ENCODE results near the gene RBM15B.

RBM15B gene

GRCh38 chr3:51391566-51392354 is 675 bp downstream of the RBM15B start:
- no peak for DNase-seq (ENCODE audit: low spot score)

- DNase-seq (ENCODE audit: low spot score): no peak
Observed at GRCh38 chr3:51392355-51393133, 1.5 kb downstream of the RBM15B start.

- DNase-seq (ENCODE audit: low spot score): no peak
Observed at GRCh38 chr3:51393134-51393495, 2.0 kb downstream of the RBM15B start.

GRCh38 chr3:51393564-51393963 is 2.5 kb downstream of the RBM15B start:
- DNase-seq (ENCODE audit: low spot score): no peak

DNA sequence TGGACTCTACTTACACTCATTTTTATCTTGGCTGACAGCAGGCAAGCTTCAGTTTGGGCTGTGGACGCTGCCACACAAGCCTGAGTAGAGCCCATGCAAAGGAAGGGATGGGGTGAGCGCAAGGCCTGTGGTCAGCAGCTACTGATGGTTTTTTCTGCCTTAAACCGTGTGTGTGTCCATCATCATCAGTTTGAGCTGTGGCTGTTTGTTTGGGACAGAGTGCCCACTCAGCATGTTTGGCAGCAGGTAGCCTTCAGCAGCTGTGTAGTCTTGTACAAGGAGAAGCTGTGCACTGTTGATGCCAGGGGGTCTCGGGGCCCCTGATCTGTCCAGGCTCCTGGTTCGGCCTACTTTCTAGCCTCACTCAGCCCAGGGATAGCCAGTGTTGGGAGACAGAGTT is 3.5 kb downstream of the RBM15B start:
- DNase-seq (ENCODE audit: low spot score): no peak

- DNase-seq (ENCODE audit: low spot score): no peak
Observed at GRCh38 chr3:51395493-51396213, 4.6 kb downstream of the RBM15B start.

DNA sequence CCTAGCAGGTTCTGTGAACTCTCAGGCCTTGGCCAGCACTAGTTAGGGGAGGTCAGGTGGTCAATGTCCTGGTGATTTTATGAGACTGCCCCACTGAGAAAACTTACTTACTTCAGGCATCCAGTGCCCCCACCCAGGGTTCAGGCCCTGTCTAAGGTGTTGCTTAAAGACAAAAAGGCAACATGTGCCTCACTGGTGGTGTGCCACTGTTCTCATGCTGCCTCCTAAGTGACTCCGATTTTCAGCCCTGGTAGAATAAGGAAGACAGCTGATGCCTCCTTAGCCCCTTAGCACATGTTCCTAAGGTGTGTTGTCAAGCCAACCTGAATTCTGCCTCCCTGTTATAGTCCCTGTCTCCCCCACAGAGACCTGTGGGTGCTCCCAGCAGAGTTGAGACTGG is 5.3 kb downstream of the RBM15B start:
- no peak for DNase-seq (ENCODE audit: low spot score)

DNA sequence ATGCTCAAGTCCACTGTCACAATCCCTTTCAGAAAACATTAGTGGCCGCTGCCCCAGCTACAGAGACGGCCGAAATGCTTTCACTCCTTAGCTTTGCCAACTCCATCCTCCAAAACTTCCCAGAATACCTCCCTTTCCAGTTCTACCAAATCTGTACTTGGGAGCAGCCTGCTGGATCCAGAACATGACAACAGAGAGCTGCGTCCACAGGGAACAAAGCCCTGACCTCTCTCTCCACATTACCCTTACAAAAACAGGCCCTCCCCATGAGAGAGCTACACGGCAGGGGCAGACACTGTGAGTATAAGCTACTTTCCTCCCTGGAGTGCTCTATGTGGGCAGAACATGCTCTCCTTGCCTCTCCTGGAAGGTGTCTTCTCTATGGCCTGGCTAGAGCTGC is 6.3 kb downstream of the RBM15B start:
- no peak for DNase-seq (ENCODE audit: low spot score)

- no peak for DNase-seq (ENCODE audit: low spot score)
Observed at GRCh38 chr3:51398595-51399310, 7.7 kb downstream of the RBM15B start.

DNA sequence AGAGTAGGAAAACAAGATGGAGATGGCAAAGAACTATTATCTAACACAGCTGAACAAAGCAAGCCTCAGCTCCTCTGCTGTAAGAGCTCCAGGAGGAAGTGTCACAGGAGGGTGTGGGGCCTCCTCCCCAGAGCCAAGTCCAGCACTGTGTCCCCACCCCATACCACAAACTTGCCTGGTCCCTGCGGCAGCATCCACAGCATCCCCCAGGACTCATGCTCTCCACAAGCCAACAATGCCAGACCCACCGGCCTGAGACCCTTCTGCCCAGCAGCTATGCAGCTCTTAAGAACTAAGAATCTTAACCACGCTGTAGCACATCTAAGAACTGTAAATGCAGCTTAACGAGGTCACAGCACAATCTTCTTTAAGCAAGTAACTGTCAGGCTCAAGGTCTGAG is 9.1 kb downstream of the RBM15B start:
- no peak for DNase-seq (ENCODE audit: low spot score)

DNA sequence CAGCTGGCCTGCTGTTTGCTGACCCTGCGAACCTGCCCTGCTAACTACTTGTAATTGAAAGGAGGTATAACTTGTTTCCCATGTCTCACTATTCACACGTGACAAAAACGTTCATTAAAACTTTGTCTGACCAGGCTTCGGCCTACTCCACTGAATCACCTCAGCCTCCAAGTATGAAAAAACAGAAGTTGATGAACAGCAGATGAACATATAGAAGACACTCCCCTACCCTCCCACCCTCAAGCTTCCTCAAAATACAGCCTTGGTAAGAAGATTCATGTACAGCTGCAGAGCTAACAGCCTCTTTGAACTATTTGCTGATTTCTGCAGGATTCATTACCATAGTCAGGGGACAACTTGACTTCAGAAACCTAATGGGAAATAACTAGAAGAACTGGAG is 10.7 kb downstream of the RBM15B start:
- DNase-seq (ENCODE audit: low spot score): no peak

- DNase-seq (ENCODE audit: low spot score): no peak
Observed at GRCh38 chr3:51403675-51404074, 12.6 kb downstream of the RBM15B start.

GRCh38 chr3:51408021-51408420 is 16.9 kb downstream of the RBM15B start:
- no peak for DNase-seq (ENCODE audit: low spot score)

- DNase-seq (ENCODE audit: low spot score): no peak
Observed at GRCh38 chr3:51408813-51409212, 17.7 kb downstream of the RBM15B start.

GRCh38 chr3:51422211-51422610 is 31.1 kb downstream of the RBM15B start:
- DNase-seq (ENCODE audit: low spot score): no peak

GRCh38 chr3:51426921-51427320 is 35.8 kb downstream of the RBM15B start:
- no peak for DNase-seq (ENCODE audit: low spot score)

- DNase-seq (ENCODE audit: low spot score): no peak
Observed at GRCh38 chr3:51429138-51429537, 38.1 kb downstream of the RBM15B start.

DNA sequence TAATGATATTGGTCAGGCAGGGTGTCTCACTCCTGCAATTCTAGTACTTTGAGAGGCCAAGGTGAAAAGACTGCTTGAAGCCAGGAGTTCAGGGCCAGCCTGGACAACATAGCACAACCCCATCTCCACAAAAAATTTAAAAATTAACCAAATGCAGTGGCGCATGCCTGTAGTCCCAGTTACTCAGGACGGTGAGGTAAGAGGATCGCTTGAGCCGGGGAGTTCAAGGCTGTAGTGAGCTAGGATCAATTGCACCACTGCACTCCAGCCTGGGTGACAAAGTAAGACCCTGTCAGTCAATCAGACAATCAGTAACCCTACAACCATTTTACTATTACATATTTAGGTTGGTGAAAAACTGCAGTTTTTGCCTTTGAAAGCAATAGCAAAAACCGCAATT is 43.0 kb downstream of the RBM15B start:
- no peak for DNase-seq (ENCODE audit: low spot score)

DNA sequence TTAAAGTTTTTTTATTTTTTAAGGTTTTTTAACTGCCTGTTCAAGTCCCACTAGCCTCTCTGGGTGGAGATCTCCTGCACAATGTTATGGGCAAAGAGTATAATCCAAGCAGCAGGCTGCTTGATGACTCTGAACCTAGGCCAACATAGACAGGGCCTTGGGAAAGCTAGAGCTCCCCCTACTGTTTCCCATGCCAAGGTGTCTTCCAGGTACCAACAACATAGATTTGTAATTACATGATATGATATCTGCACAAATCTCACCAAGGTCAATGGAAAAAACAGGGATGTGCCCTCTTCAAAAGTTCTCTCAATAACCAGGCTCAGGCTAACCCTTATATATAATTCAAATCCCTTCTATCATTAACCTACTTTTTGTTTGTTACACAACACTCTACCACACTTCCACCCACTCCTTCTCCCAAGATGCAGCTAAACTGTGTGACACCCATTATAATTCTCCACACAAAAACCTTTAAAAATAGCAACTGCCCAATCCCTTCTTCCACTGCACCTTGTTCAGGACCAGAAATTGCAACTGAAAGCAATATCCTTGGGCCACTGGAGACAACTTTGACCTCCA is 43.8 kb downstream of the RBM15B start:
- peak; percentile 31 for DNase-seq (ENCODE audit: low spot score)

- no peak for DNase-seq (ENCODE audit: low spot score)
Observed at GRCh38 chr3:51436998-51437639, 46.0 kb downstream of the RBM15B start.

DNA sequence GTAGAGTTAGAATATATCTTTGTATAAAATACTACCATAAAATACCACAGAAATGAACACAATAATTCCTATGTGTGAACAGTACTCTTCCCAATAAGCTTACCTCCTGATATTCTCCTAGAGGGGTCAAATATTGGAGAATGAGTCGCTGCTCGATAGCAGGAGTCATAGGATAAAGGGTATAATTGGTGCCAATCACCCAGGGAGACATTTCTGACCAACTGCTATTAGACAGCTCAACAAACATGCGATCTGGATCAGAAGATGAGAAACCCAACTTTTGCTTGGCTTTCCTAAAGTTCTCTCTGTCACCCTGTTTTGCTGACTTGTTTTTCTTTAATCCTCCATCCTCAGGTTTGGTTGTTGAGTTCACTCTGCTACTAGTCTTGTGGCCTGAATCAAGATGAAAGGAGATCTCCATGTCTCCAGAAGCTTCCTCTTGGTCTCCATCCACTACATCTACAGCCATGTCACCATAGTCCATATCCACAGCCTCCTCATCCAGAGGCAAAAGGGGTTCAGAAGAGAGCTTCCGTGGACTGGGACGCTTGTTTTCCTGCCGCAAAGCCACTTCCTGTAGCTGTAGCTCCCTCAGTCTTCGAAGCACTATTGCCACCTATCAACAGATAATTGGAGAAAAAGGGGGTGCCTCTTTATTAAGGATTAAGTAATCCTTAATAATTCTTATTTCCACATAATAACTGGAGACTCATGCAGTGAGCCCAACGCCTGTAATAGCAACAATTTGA is 50.4 kb downstream of the RBM15B start:
- no peak for DNase-seq (ENCODE audit: low spot score)

Measured in globus pallidus (tissue), 1 donor.